K562 (cell line): ENCODE data around the gene NOL4L. TPM values are rescaled to one million over a fixed set of nuclear protein-coding genes. Genes with fewer than 3 reads are reported as not detected.

Experiments used
- ATAC-seq: fragments of 200-7000 bp; cut with Tn5 transposase; 3 replicates; pipeline ENCODE4 v1.9.1; 2020; ENCODE audit warnings: moderate library complexity
- BruUV-seq: library from RNA; stranded (reverse); fragments of 400-500 nt; replicated peaks from 2 replicates; lab custom pipeline; 2021; lab: Mats Ljungman, UMichigan
- CTCF ChIA-PET: fragments of 300-600 bp; formaldehyde crosslinking; extraction: SDS; loops from one replicate; lab custom pipeline; 2021; ENCODE audit warnings: low intra/inter-chr PET ratio; lab: Yijun Ruan, JAX
- POLR2A ChIA-PET: fragments of 300-600, 350-650 bp; sonication (Branson Sonifier 250); formaldehyde crosslinking; extraction: SDS; loops from one replicate; lab custom pipeline; 2021; ENCODE audit warnings: antibody characterized with exemption, inconsistent platforms; lab: Yijun Ruan, JAX
- DNase-seq, 4 experiments: peaks; one replicate each; pipeline versions ENCODE4 v3.0.0 to v3.0.0-alpha.2; 2011 to 2018; ENCODE audit warnings: low spot score in 3 of 4, mixed read lengths in 3 of 4; ENCODE audit errors: extremely low read depth in 1 of 4
- FAIRE-seq: peaks from 2 replicates; lab custom pipeline; 2011; peaks lifted over from hg19 to GRCh38; lab: Jason Lieb, UNC
- H2AFZ ChIP-seq: 2 replicates; pipeline ENCODE4 v1.6.0; 2011; ENCODE audit warnings: low read depth, low read length, control low read depth, inconsistent platforms
- H3K27ac ChIP-seq: fragments of 200-600 bp; 3 replicates; pipeline ENCODE4 v1.8.0; 2011; ENCODE audit warnings: low read depth, mild to moderate bottlenecking, control low read depth, inconsistent platforms, low read length, moderate library complexity, mixed read lengths; ENCODE audit errors: extremely low read depth
- H3K27me3 ChIP-seq, 2 experiments: fragments of 300-600 bp in 1 of 2; 2 replicates in 1 of 2; 3 replicates in 1 of 2; pipeline versions ENCODE4 v1.6.0 to v1.8.0; 2011; ENCODE audit warnings: inconsistent platforms in 2 of 2, low read length in 2 of 2, mild to moderate bottlenecking in 1 of 2, mixed read lengths in 1 of 2, moderate library complexity in 1 of 2; ENCODE audit not compliant: control insufficient read depth in 2 of 2, insufficient read depth in 2 of 2
- H3K36me3 ChIP-seq: fragments of 300-600 bp; 3 replicates; pipeline ENCODE4 v1.8.0; 2011; ENCODE audit warnings: mild to moderate bottlenecking, low read length, inconsistent platforms; ENCODE audit not compliant: control insufficient read depth, insufficient read depth
- H3K4me1 ChIP-seq, 2 experiments: fragments of 200-600 bp in 1 of 2; replicated peaks in 1 of 2; 2 replicates in 1 of 2; 3 replicates in 1 of 2; pipeline versions ENCODE4 v1.5.1 to v1.8.0; 2011; ENCODE audit warnings: inconsistent platforms in 2 of 2, low read length in 2 of 2, mild to moderate bottlenecking in 1 of 2, mixed read lengths in 1 of 2, moderate library complexity in 1 of 2; ENCODE audit not compliant: control insufficient read depth in 2 of 2, insufficient read depth in 2 of 2
- H3K4me2 ChIP-seq: 2 replicates; pipeline ENCODE4 v1.6.1; 2011; ENCODE audit warnings: low read length, control low read depth, inconsistent platforms, mixed read lengths; ENCODE audit not compliant: insufficient read depth
- H3K4me3 ChIP-seq: fragments of 200-600 bp; sonication (generic), shearing (Covaris generic); 2 replicates; pipeline ENCODE4 v1.5.1; 2016; ENCODE audit warnings: control low read depth, inconsistent platforms
- H3K79me2 ChIP-seq: fragments of 200-600 bp; 3 replicates; pipeline ENCODE4 v1.8.0; 2011; ENCODE audit warnings: low read length, inconsistent platforms; ENCODE audit not compliant: control insufficient read depth, insufficient read depth
- H3K9ac ChIP-seq, 2 experiments: 2 replicates each; pipeline versions ENCODE4 v1.6.0 to v1.6.1; 2011; ENCODE audit warnings: low read depth in 2 of 2, low read length in 2 of 2, control low read depth in 1 of 2, inconsistent platforms in 1 of 2, mild to moderate bottlenecking in 1 of 2, mixed read lengths in 1 of 2; ENCODE audit not compliant: insufficient read depth in 1 of 2
- H3K9me1 ChIP-seq: one replicate; pipeline ENCODE4 v1.6.0; 2011; ENCODE audit warnings: inconsistent platforms, mild to moderate bottlenecking, low read length, moderate library complexity; ENCODE audit not compliant: control insufficient read depth, insufficient read depth
- H3K9me3 ChIP-seq: replicated peaks from 2 replicates; pipeline ENCODE4 v1.5.1; 2011; ENCODE audit warnings: low read depth, low read length, inconsistent platforms; ENCODE audit not compliant: control insufficient read depth, insufficient read depth
- H4K20me1 ChIP-seq: replicated peaks from 2 replicates; pipeline ENCODE4 v1.6.1; 2011; ENCODE audit warnings: low read length, inconsistent platforms, mixed read lengths; ENCODE audit not compliant: control insufficient read depth, insufficient read depth
- BRCA1 ChIP-seq, 2 experiments: fragments of 450-650 bp in 1 of 2; sonication (generic) in 1 of 2; formaldehyde crosslinking in 1 of 2; IDR thresholded peaks; 2 replicates each; pipeline versions ENCODE4 v1.5.0 to v1.6.1; 2017 to 2020; ENCODE audit warnings: mild to moderate bottlenecking in 1 of 2, missing genetic modification reagents in 1 of 2
- ESRRA ChIP-seq: fragments of 450-650 bp; IDR thresholded peaks from 2 replicates; pipeline ENCODE4 v1.6.1; 2014; ENCODE audit warnings: low read depth, mild to moderate bottlenecking, moderate library complexity, borderline replicate concordance
- FIP1L1 ChIP-seq: fragments of 200-400 bp; formaldehyde crosslinking; IDR thresholded peaks from 2 replicates; pipeline ENCODE4 v1.6.1; 2018; ENCODE audit warnings: mild to moderate bottlenecking, low read depth, low read length; ENCODE audit not compliant: poor library complexity, severe bottlenecking
- MAFF ChIP-seq: IDR thresholded peaks from 2 replicates; pipeline ENCODE4 v1.6.1; 2012; ENCODE audit warnings: low read length, improper control_type of control experiment
- MAFG ChIP-seq: fragments of 450-650 bp; conservative IDR thresholded peaks from 2 replicates; pipeline ENCODE4 v1.6.1; 2016; ENCODE audit warnings: missing genetic modification characterization, missing compliant biosample characterization
- NRF1 ChIP-seq, 2 experiments: fragments of 450-650 bp; IDR thresholded peaks in 1 of 2; conservative IDR thresholded peaks in 1 of 2; 2 replicates each; pipeline ENCODE4 v1.6.1; 2014; ENCODE audit warnings: mild to moderate bottlenecking in 2 of 2
- RB1 ChIP-seq: fragments of 450-650 bp; IDR thresholded peaks from 2 replicates; pipeline ENCODE4 v1.6.1; 2017; ENCODE audit warnings: low read depth, mild to moderate bottlenecking
- RFX5 ChIP-seq: IDR thresholded peaks from 2 replicates; pipeline ENCODE4 v1.6.1; 2011; ENCODE audit warnings: low read depth, mild to moderate bottlenecking, improper control_type of control experiment, low read length
- SMC3 ChIP-seq: conservative IDR thresholded peaks from 2 replicates; pipeline ENCODE4 v1.6.1; 2011; ENCODE audit warnings: low read depth, low read length, improper control_type of control experiment; ENCODE audit not compliant: insufficient read depth
- ZNF197 ChIP-seq: fragments of 200-800 bp; sonication (Bioruptor generic); IDR thresholded peaks from 2 replicates; pipeline ENCODE4 v1.6.1; 2016; ENCODE audit warnings: low read depth, missing genetic modification characterization, missing compliant biosample characterization
- ZNF316 ChIP-seq: fragments of 450-650 bp; IDR thresholded peaks from 2 replicates; pipeline ENCODE4 v1.6.1; 2016
- WGBS: fragments of 100-300 bp; shearing (Covaris generic); methylation state at CpG from one replicate; pipeline ENCODE4 v1.1.6; 2016; ENCODE audit warnings: low coverage, mixed read lengths; ENCODE audit not compliant: insufficient coverage; ENCODE audit errors: missing lambda C conversion rate; 5-methylcytosine and 5-hydroxymethylcytosine counted together
- in situ Hi-C: fragments of 300-500 bp; cut with MboI; formaldehyde crosslinking; loops from 4 replicates; pipeline ENCODE4 v1.15.0; 2018; ENCODE audit warnings: inconsistent platforms, mixed read lengths
- intact Hi-C: fragments of 100-400 bp; cut with micrococcal nuclease; formaldehyde crosslinking; loops from 2 replicates; pipeline ENCODE4 v1.14.2; 2022
- polyA plus RNA-seq, 8 experiments: library from polyadenylated mRNA; depleted of rRNA in 4 of 8; stranded (reverse) in 5 of 8; unstranded in 3 of 8; fragments of >200 nt; fragmentation: Nextera tagmentation in 2 of 8; fragmentation: Illumina TruSeq in 1 of 8; extraction: Ambion mirVana in 2 of 8; extraction: Trizol in 1 of 8; gene quantifications; 2 replicates each; pipeline versions ENCODE4 v1.2.1 to v1.2.3, GENCODE V29; 2011 to 2014; ENCODE audit warnings: inconsistent platforms in 1 of 8, missing spikeins in 1 of 8
- total RNA-seq, 7 experiments: library from RNA; depleted of rRNA in 6 of 7; stranded (reverse); fragments of >200 nt in 6 of 7; fragmentation: Illumina TruSeq in 2 of 7; extraction: Trizol in 2 of 7; gene quantifications; 2 replicates each; pipeline versions ENCODE4 v1.2.1 to v1.2.3, GENCODE V29; 2011 to 2021; ENCODE audit warnings: low replicate concordance in 1 of 7
- TF ChIP-seq, protein P1 (sequence below): sonication (generic); formaldehyde crosslinking; IDR thresholded peaks from 2 replicates; pipeline ENCODE4 v1.8.1; 2022; ENCODE audit warnings: missing genetic modification reagents

The NOL4L gene
- total and polyA plus RNA-seq, 9 of the 15 experiments (the other 6 are each of a cell fraction or from before 2014, with no cell fraction given), result 5.1 to 36.2 (median 13.6) TPM

DNA sequence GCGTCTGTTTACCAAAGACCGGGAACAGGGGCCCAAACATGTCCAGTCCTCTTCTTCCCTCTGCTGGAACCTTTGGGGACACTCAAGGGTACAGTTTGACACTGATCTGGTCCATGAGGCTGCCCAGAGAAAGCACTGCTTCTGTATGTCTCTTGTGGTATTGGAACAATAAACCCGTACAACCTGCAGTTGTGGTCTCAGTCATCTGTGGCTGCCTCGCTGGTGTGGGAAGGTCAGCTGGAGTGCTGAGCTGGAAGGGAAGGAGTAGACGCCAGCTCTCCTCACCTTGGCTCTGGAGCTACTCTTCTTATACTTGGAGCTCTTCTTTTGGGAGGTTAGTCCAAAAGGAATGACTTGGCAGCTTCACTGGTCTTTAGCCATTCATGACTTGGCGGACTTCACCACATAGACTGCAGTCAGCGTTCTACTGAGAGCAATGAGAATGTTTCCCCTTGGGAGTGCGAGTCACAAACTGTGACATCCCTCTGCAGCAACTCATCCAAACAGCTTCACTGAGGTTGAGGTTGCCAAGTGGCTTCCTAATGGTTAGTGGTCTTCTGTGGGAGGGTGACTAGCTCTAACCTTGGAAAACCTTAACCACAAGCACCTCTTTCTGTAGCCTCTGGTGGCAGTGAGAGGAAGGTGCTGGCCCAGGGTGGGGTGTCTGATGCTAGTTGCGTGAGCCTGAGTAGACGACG lies 145.9 kb downstream of the NOL4L start:
- no peak overlapping the region for H2AFZ ChIP-seq
- FAIRE-seq, result peak; percentile 77
- no peaks in the 10 kb centered on the region for H3K79me2 ChIP-seq
- ChIA-PET CTCF (interaction anchor here (2.6 kb wide), 1 partner anchor 284 kb away, joined by 7 read pairs; no protein-coding TSS in a partner anchor), POLR2A (interaction anchor here (0.6 to 1.4 kb wide), 5 partner anchors 28 to 248 kb away, joined by 3 to 4 read pairs (median 3); no protein-coding TSS in a partner anchor)
- peak overlapping the region; percentile 42; the same call in 2 of the 3 replicates for H3K27ac ChIP-seq
- no peak overlapping the region for H3K4me2 ChIP-seq
- WGBS, result 74% methylated on average over 11 of the region's 11 CpGs
- DNase-seq, result peak in 1 of 4 experiments; percentile 20
- in situ Hi-C loops, result loop anchor here (5.0 kb wide), 1 partner anchor 107 kb away; no protein-coding TSS in a partner anchor
- peaks cover 78% of the 10 kb centered on the region for H3K36me3 ChIP-seq
- intact Hi-C loops, result loop anchor here (2.0 to 5.0 kb wide), 3 partner anchors 82 to 282 kb away; partner anchors contain the start of gene ASXL1
- peaks cover 13% of the 10 kb centered on the region for H4K20me1 ChIP-seq
- no peak overlapping the region for H3K9ac ChIP-seq
- no peaks in the 10 kb centered on the region for H3K27me3 ChIP-seq
- H3K9me1 ChIP-seq, result no peaks in the 10 kb centered on the region
- peak; percentile 75 for ATAC-seq
- H3K4me3 ChIP-seq, result no peak overlapping the region
- no peaks in the 10 kb centered on the region for H3K9me3 ChIP-seq
- BruUV-seq, result no TSS peak
- peaks cover 0 to 3% of the 10 kb centered on the region in 2 experiments; a peak in 1 of 5 replicates for H3K4me1 ChIP-seq
- TF ChIP-seq BRCA1 (IDR thresholded peaks at IDR 0.05) (no peak), BRCA1 (CRISPR knock-in tag; IDR thresholded peaks at IDR 0.05) (0 out of 2 replicates have a peak, but pooled peaks have one; percentile 37), RFX5 (no peak), NRF1 (conservative IDR thresholded peaks at IDR 0.05 in 1 of 2, IDR thresholded peaks at IDR 0.05 in 1 of 2) (no peak), RB1 (no peak), ZNF316 (peak; percentile 44; the same call in 1 of the 2 replicates), MAFF (0 out of 2 replicates have a peak, but pooled peaks have one; percentile 16), SMC3 (0 out of 2 replicates have a peak, but pooled peaks have one; percentile 13), FIP1L1 (no peak), ESRRA (0 out of 2 replicates have a peak, but pooled peaks have one; percentile 30), ZNF197 (no peak), MAFG (0 out of 2 replicates have a peak, but pooled peaks have one; percentile 41)
- TF ChIP-seq, protein P1, sequence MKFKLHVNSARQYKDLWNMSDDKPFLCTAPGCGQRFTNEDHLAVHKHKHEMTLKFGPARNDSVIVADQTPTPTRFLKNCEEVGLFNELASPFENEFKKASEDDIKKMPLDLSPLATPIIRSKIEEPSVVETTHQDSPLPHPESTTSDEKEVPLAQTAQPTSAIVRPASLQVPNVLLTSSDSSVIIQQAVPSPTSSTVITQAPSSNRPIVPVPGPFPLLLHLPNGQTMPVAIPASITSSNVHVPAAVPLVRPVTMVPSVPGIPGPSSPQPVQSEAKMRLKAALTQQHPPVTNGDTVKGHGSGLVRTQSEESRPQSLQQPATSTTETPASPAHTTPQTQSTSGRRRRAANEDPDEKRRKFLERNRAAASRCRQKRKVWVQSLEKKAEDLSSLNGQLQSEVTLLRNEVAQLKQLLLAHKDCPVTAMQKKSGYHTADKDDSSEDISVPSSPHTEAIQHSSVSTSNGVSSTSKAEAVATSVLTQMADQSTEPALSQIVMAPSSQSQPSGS (CRISPR knock-in tag), result no peak
